Breast epithelium (tissue), 4 donors: ENCODE results near the gene BRICD5. TPM values are rescaled to one million over a fixed set of nuclear protein-coding genes. Genes with fewer than 3 reads are reported as not detected.

ENCODE experiments used
- DNase-seq, 2 donors: peaks; one replicate each; pipeline ENCODE4 v3.0.0-alpha.2; 2019; ENCODE audit warnings: low spot score in 2 of 2
- H3K27ac ChIP-seq, 2 donors: fragments of 200-600 bp; sonication (generic) in 1 of 2; one replicate each; pipeline ENCODE4 v1.5.1; 2016 to 2019; ENCODE audit warnings: mild to moderate bottlenecking in 1 of 2
- H3K27me3 ChIP-seq, 2 donors: fragments of 200-600 bp; sonication (generic) in 1 of 2; one replicate each; pipeline versions ENCODE4 v1.5.1 to v1.6.0; 2017 to 2019; ENCODE audit warnings: control low read depth in 1 of 2, mild to moderate bottlenecking in 1 of 2
- H3K36me3 ChIP-seq: fragments of 200-600 bp; one replicate; pipeline ENCODE4 v1.5.1; 2019
- H3K4me1 ChIP-seq, 2 donors: fragments of 200-600 bp; sonication (generic); one replicate each; pipeline ENCODE4 v1.5.1; 2016 to 2019; ENCODE audit warnings: control low read depth in 1 of 2
- H3K4me3 ChIP-seq, 3 donors: fragments of 200-600 bp; sonication (generic); 1 replicate in 2 of 3; 2 replicates in 1 of 3; pipeline ENCODE4 v1.5.1; 2016 to 2019; ENCODE audit warnings: mild to moderate bottlenecking in 3 of 3, moderate library complexity in 2 of 3
- H3K9me3 ChIP-seq, 2 donors: fragments of 200-600 bp; sonication (generic) in 1 of 2; one replicate each; pipeline ENCODE4 v1.5.1; 2016 to 2019; ENCODE audit warnings: control low read depth in 1 of 2
- CTCF ChIP-seq, 3 donors: fragments of 450-650 bp; IDR thresholded peaks; one replicate each; pipeline ENCODE4 v1.5.1; 2016 to 2017; ENCODE audit warnings: antibody characterized with exemption in 3 of 3, mild to moderate bottlenecking in 3 of 3, moderate library complexity in 3 of 3
- POLR2A ChIP-seq: fragments of 450-650 bp; IDR thresholded peaks from one replicate; pipeline ENCODE4 v1.6.1; 2016; ENCODE audit warnings: antibody characterized with exemption, mild to moderate bottlenecking, moderate library complexity
- POLR2AphosphoS5 ChIP-seq, 3 donors: sonication (generic); formaldehyde crosslinking; IDR thresholded peaks; one replicate each; pipeline ENCODE4 v1.6.1; 2017; ENCODE audit warnings: antibody characterized with exemption in 3 of 3
- intact Hi-C: fragments of 100-400 bp; cut with DNase I; formaldehyde crosslinking; loops from one replicate; pipeline ENCODE4 v1.15.1; 2023; ENCODE audit warnings: low total_unique reads
- total RNA-seq, 3 donors: library from RNA; depleted of rRNA; stranded (reverse); fragments of >200 nt; gene quantifications; one replicate each; pipeline ENCODE4 v1.1.0, GENCODE V29; 2016

Gene BRICD5
- total RNA-seq, 3 donors from 2014 or later, result 1.4 to 7.5 (median 5.9) TPM

GRCh38 chr16:2184346-2184745, 26.3 kb downstream of the BRICD5 start:
- DNase-seq, result no peak
- TF ChIP-seq POLR2AphosphoS5 (IDR thresholded peaks at IDR 0.05), result no peak
- TF ChIP-seq POLR2A, result no peak
- TF ChIP-seq CTCF (IDR thresholded peaks at IDR 0.05), result no peak
- H3K9me3 ChIP-seq, result no peaks in the 10 kb centered on the region
- H3K36me3 ChIP-seq, result no peaks in the 10 kb centered on the region
- H3K4me1 ChIP-seq, result no peaks in the 10 kb centered on the region
- no peak overlapping the region for H3K27ac ChIP-seq
- H3K4me3 ChIP-seq, result no peak overlapping the region
- intact Hi-C loops, result no loop called here
- no peaks in the 10 kb centered on the region for H3K27me3 ChIP-seq

- Histone ChIP-seq H3K9me3 (no peaks in the 10 kb centered on the region), H3K27me3 (no peaks in the 10 kb centered on the region), H3K36me3 (no peaks in the 10 kb centered on the region), H3K27ac (no peak overlapping the region), H3K4me1 (no peaks in the 10 kb centered on the region), H3K4me3 (no peak overlapping the region)
- intact Hi-C loops, result no loop called here
- no peak for TF ChIP-seq POLR2AphosphoS5 (IDR thresholded peaks at IDR 0.05)
- TF ChIP-seq POLR2A, result no peak
- TF ChIP-seq CTCF (IDR thresholded peaks at IDR 0.05), result no peak
- DNase-seq, result no peak
Measured at GRCh38 chr16:2183671-2184070, 27.0 kb downstream of the BRICD5 start.

- TF ChIP-seq POLR2AphosphoS5 (IDR thresholded peaks at IDR 0.05), result no peak
- TF ChIP-seq CTCF (IDR thresholded peaks at IDR 0.05), result no peak
- TF ChIP-seq POLR2A, result no peak
- Histone ChIP-seq H3K9me3 (no peaks in the 10 kb centered on the region), H3K4me3 (no peak overlapping the region), H3K27ac (no peak overlapping the region), H3K36me3 (no peaks in the 10 kb centered on the region), H3K4me1 (no peaks in the 10 kb centered on the region), H3K27me3 (no peaks in the 10 kb centered on the region)
- intact Hi-C loops, result no loop called here
- no peak for DNase-seq
Measured at GRCh38 chr16:2181952-2182351, 28.7 kb downstream of the BRICD5 start.

GRCh38 chr16:2180962-2181923, 29.4 kb downstream of the BRICD5 start:
- Histone ChIP-seq H3K27me3 (no peaks in the 10 kb centered on the region), H3K4me3 (no peak overlapping the region), H3K36me3 (no peaks in the 10 kb centered on the region), H3K9me3 (no peaks in the 10 kb centered on the region), H3K4me1 (no peaks in the 10 kb centered on the region), H3K27ac (no peak overlapping the region)
- TF ChIP-seq CTCF (IDR thresholded peaks at IDR 0.05), result no peak
- no peak for TF ChIP-seq POLR2A
- TF ChIP-seq POLR2AphosphoS5 (IDR thresholded peaks at IDR 0.05), result no peak
- DNase-seq, result no peak
- intact Hi-C loops, result no loop called here

GRCh38 chr16:2180461-2180860, 30.2 kb downstream of the BRICD5 start:
- Histone ChIP-seq H3K4me1 (no peaks in the 10 kb centered on the region), H3K9me3 (no peaks in the 10 kb centered on the region), H3K4me3 (no peak overlapping the region), H3K27me3 (no peaks in the 10 kb centered on the region), H3K36me3 (peaks cover 2% of the 10 kb centered on the region), H3K27ac (no peak overlapping the region)
- no peak for DNase-seq
- intact Hi-C loops, result no loop called here
- no peak for TF ChIP-seq POLR2AphosphoS5 (IDR thresholded peaks at IDR 0.05)
- TF ChIP-seq POLR2A, result no peak
- no peak for TF ChIP-seq CTCF (IDR thresholded peaks at IDR 0.05)
